GM15510 (cell line): ENCODE results near the gene TOX2.

Experiments
- POLR2A ChIP-seq: IDR thresholded peaks from 3 replicates; pipeline ENCODE4 v1.6.1; 2011; ENCODE audit warnings: borderline replicate concordance; ENCODE audit not compliant: insufficient read length; ENCODE audit errors: extremely low read depth

Gene TOX2

DNA sequence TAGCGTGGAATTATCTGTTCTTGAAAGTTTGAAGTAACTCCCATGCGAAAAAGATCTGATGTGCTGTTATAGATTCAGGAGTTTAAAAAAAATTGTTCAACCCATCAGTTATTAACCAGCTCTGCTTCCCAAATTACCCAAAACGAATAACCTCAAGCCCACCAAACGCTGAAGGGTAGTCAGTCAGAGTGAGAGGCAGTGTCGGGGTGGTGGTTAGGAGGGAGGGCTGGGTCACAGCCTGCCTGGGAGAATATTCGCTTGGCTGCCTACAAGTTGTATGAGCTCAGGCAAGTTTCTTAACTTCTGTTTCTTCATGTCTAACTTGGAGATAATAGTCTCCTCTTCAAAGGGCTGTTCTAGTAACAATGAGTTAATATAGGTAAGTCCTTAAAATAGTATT is 157.7 kb downstream of the TOX2 start:
- TF ChIP-seq POLR2A = no peak

- no peak for TF ChIP-seq POLR2A
Observed at GRCh38 chr20:44073011-44073674, 158.5 kb downstream of the TOX2 start.

DNA sequence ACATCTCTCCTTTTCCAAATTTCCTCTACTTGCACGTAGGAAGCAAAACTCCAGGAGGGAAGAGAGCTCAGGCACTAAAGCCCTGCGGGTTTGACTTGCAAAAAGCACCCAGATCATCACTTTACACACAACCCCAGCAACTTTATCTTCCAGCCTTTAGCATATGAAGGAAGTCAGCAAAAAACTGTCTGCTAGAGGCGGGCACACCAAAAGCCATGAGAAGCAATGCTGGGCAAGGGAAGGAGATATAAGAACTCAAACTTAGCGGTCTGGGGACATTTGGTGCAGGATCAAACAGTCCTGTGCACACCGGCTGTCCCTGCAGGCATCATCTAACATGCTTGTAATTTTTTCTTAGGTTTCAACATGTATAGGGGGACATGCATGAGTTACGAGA is 159.0 kb downstream of the TOX2 start:
- TF ChIP-seq POLR2A = no peak

DNA sequence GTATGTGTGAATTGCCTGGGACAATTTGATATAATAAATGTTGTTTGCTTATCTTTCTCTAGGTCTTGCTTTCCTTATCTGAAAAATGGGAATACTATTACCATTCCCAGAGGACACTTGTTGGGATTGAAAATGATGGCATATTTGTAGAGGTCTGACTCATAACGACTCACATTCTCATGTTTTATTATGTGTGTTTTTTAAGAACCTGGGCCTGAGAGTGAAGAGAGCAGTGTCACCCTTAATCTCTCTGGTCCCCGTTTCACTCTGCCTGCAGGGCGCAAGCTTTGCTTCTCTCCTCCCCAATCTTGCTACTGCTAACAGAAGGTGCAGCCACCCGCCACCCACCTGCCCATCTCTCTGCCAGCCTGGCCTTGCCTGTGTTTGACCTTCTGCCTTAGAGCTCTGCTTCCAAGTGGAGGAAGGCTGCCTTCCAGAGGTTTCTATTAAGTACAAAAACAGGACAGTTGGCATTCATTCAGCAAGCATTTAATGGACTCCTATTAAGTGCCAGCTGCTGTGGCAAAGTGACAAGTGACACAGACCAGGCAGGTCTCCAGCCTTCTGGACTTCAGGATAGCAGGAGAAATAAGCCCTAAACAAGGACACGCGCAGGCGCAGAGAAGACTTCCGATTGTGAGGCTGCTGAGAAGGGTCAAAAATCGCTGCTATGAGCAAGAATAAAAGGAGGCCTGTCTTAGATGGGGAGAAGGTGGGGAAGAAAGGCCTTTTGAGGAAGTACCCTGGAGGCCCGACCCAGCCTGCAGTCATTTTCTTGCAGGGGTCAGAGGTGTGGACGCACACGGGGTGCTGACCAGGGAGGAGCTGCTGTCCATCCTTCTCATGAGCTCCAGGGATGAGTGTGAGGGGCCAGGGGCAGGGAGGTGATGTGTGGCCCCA is 159.8 kb downstream of the TOX2 start:
- TF ChIP-seq POLR2A = no peak

GRCh38 chr20:44075191-44075949 is 160.7 kb downstream of the TOX2 start:
- TF ChIP-seq POLR2A = no peak

GRCh38 chr20:44075950-44076232 is 161.2 kb downstream of the TOX2 start:
- no peak for TF ChIP-seq POLR2A

DNA sequence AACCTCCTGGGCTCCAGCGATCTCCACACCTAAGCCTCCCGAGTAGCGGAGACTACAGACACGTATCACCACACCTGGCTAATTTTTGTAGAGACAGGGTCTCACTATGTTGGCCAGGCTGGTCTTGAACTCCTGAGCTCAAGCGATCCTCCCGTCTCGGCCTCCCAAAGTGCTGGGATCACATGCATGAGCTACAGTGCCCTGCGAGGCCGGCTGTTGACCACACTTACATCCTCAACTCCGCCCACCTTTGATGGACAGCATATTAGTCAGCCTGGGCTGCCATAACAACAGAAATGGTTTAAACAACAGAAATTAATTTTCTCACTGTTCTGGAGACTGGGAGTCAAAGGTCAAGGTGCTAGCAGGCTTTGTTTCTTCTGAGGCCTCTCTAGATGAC is 164.6 kb downstream of the TOX2 start:
- no peak for TF ChIP-seq POLR2A

DNA sequence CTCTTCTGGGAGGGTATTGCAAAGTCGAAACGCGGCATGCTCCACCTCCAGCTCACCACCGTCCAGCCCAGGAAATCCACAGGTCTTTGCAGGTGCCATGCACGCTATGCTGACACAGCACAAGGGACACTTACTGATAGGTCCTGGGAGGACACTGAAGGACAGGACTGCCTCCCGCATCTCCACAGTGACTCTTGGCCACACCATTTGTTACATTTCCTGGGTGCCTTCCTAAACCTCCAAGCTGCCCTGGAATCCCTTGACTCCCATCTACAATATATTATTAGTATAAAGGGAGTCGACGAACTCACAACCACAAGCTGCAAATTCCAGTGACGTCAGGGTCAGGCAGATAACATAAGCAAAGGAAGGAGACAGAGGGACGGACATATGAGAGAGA is 165.4 kb downstream of the TOX2 start:
- no peak for TF ChIP-seq POLR2A

DNA sequence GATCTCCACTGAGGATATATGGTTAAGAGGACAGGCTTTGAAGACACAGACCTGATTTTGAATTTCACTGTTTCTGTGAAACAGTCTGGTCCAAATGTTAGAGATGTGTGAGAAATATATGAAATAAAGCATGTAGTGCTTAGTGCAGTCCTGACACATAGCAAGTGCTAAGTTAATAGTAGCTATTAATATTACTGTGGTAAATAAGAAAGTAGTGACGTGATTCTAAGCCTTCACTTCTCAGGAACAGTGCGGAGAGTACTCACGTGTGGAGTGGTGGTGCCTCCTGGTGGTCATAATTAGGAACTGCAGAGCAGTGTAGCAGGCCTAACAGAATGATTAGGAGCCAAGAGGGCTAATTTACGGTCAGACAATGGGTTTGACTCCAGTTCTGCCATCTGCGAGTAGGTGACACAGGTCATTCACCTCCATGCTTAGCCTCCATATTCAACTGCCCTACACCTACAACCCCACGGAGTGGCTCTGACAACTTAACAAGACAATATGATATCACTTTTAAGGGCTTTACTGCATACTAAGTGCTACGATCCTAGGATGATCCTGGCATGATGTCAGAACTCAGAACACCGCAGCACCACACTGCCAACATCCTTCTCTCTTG is 166.1 kb downstream of the TOX2 start:
- TF ChIP-seq POLR2A = no peak

DNA sequence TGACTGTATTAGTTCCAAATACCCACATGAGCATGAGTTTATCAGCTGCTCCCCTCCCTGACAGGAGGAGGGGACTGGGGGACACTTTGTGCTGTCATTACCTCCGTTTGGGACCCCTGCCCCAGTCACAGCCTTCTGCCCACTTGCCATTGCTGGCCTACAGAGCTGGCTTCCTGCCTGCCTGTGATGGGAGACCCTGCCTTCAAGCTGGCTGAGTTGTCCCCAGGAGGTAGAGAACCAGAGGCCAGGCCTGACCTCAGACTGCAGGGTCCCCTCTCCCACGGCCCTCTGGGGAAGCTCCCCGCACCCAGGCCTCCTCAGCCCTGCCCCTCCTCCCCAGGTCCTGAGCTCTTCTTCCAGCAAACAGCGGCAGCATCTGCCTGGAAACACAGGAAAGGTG is 166.8 kb downstream of the TOX2 start:
- no peak for TF ChIP-seq POLR2A

DNA sequence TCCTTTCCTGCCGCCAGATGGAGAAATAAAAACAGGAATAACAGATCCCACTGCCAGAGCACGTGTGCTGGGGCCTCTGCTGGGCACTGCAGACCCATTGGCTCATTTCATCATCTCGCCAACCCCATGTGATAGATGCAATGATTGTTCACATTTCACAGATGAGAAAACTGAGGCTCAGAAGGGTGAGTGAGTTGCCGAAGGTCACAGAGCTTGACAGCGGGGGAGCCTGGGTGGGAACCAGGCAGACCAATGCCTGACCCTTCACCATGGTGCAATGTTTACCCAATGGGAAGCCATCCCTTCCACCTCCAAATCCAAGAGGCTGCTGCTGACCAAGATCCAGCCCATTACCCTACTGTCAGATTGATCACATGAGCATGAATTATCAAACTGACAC is 167.2 kb downstream of the TOX2 start:
- no peak for TF ChIP-seq POLR2A

DNA sequence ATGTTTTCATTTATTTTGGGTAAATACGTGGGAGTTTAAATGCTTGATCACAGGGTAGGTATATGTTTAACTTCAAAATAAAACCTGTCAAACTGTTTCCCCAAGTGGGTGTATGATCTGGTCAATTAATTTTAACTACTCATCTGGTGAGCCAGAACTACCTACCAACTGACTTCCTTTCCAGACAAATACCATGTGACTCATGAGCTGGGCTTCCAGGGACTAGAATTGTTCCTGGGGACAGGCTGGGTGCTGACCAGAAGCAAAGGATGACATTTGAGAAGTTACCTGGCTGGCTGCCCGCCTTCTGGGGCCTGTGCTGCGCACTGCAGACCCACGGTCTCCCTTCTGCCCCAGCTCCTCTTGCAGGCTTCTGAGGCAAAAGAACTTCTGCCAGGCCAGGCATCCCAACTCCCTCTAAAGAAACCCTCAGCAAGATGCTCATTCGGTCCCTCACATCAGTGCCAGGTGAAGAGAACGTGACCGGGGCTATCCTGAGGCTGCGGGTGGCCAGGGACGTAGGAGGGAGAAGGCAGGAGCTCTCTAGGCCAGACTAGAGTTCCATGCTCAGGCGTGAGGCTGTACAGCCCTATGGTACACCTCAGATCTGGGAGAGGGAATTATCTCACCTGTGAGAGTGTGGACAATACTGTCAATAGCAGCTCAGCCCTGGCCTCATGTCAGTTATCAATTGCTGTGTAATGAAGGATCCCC is 168.7 kb downstream of the TOX2 start:
- TF ChIP-seq POLR2A = no peak

GRCh38 chr20:44084439-44084838 is 169.8 kb downstream of the TOX2 start:
- TF ChIP-seq POLR2A = no peak

GRCh38 chr20:44084891-44085290 is 170.2 kb downstream of the TOX2 start:
- TF ChIP-seq POLR2A = no peak
